GM13977 (cell line): Measurements from ENCODE around the gene NET1.

ENCODE experiments used
- DNase-seq: peaks from one replicate; pipeline ENCODE4 v3.0.0; 2012; ENCODE audit warnings: low spot score
- CTCF ChIP-seq: IDR thresholded peaks from 2 replicates; pipeline ENCODE4 v1.5.1; 2012; ENCODE audit warnings: mild to moderate bottlenecking, control low read depth; ENCODE audit not compliant: insufficient read depth; ENCODE audit errors: extremely low read depth, missing control alignments
- in situ Hi-C: fragments of 300-500 bp; cut with MboI; formaldehyde crosslinking; loops from one replicate; pipeline ENCODE4 v1.12.0; 2022; ENCODE audit warnings: low sequenced_read_pairs, low pct_unique_long_range_greater_than_20kb, mixed read lengths, inconsistent platforms; ENCODE audit not compliant: unreplicated experiment

The NET1 gene

GRCh38 chr10:5494611-5495010 is 82.3 kb downstream of the NET1 start:
- in situ Hi-C loops: no loop called here
- TF ChIP-seq CTCF: no peak
- no peak for DNase-seq

- no peak for TF ChIP-seq CTCF
- in situ Hi-C loops: no loop called here
- DNase-seq: no peak
Measured at GRCh38 chr10:5496261-5497250, 84.2 kb downstream of the NET1 start.

- in situ Hi-C loops: no loop called here
- DNase-seq: no peak
- no peak for TF ChIP-seq CTCF
Measured at GRCh38 chr10:5497289-5497688, 84.9 kb downstream of the NET1 start.

- no peak for DNase-seq
- in situ Hi-C loops: no loop called here
- TF ChIP-seq CTCF: no peak
Measured at GRCh38 chr10:5497948-5498730, 85.8 kb downstream of the NET1 start.

- TF ChIP-seq CTCF: no peak
- in situ Hi-C loops: no loop called here
- DNase-seq: no peak
Measured at GRCh38 chr10:5498791-5499492, 86.6 kb downstream of the NET1 start.

GRCh38 chr10:5499493-5500140 is 87.3 kb downstream of the NET1 start, which contains the start of gene CALML5:
CALML5 (minus strand) TSS chr10:5499570; CDS start chr10:5499438, 132 bp downstream.
- DNase-seq: no peak
- in situ Hi-C loops: no loop called here
- TF ChIP-seq CTCF: no peak
